Bone marrow (tissue), 2 donors: ENCODE results near the gene NAALAD2.

Source experiments
- DNase-seq, 2 donors: peaks; one replicate each; lab custom pipeline; 2025; lab: John Stamatoyannopoulos, UW

NAALAD2 gene

DNA sequence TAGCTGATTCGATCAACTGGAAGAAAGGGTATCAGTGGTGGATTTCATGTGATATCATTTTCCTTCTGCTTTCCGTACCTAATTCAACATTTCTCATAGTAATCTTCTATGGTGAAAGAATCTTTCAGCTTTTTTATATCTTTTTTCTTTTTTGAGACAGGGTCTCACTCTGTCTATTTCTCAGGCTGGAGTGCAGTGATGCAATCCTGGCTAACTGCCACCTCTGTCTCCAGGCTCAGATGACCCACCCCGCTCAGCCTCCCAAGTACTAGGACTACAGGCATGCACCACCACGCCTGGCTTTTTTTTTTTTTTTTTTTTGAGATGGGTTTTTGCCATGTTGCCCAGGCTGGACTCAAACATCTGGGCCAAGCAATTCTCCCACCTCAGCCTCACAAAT is 107.0 kb downstream of the NAALAD2 start:
- no peak for DNase-seq
